T-helper 1 cell (primary cell): ENCODE data around the gene GBP2.

ENCODE experiments used
- DNase-seq, 5 donors: peaks; one replicate each; pipeline ENCODE4 v3.0.0-alpha.2; 2012 to 2020

The GBP2 gene

DNA sequence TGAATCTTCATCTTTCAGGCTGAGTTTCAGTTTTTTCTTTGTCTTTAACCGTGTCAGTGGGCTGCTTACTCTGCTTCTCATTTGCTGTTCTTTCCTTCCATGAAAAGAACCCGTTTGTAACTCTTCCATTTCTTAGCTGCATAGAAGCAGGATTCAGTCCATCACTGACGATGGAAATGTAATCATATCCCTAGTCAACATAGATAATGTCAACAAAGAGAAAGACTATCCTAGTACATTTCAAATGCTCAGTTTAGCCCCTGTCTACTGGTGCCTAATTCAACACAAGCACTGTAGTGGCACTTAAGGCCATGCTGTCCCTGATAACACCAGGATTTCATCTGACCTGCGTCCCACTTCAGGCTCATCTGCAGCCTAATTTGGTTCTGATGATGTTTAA lies 61.3 kb downstream of the GBP2 start:
- peak in 1 of 5 donors; percentile 29 for DNase-seq

DNA sequence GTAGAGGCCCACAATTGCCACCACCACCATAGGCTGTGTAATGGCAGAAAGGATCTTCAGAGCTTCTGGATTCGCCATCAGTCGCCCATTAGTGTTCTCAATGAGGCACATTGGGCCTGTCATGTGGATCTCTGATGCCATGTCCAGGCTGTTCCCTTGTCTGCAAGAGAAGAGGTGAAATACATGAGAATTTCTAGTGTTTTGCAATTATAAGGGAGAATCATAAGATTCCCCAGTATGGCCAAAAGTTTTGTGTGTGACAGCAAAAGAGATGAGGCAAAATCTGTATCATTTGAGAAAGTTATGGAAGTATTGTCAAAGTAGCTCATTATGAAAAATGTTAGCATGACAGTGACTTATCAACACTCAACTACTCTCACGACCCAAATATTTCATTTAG lies 62.8 kb downstream of the GBP2 start:
- DNase-seq = no peak

DNA sequence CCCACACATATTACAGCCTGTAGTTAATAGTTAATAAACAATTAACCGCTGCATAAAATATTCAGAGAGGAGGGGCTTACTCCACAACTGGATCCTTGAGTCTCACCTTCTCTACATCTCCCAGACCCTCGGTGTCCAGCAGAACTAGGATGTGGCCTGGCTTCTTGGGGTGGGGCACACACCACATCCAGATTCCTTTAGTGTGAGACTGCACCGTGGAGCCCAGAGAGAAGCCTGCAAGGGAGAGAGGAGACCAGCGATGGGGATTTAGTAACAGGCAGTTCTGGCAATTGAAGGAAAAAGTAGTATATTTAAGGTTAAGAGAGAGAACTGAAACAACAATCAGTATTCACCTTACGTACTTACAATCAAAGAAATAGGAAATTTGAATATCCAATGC lies 65.8 kb downstream of the GBP2 start:
- DNase-seq = no peak
